Astrocyte (in vitro differentiated cells and primary cell): ENCODE measurements around the gene LRMDA. TPM values are rescaled to one million over a fixed set of nuclear protein-coding genes. Genes with fewer than 3 reads are reported as not detected.

ENCODE experiments used
- DNase-seq: peaks from one replicate; pipeline ENCODE4 v3.0.0-alpha.2; 2010; ENCODE audit warnings: low read depth
- FAIRE-seq: peaks from 2 replicates; lab custom pipeline; 2011; peaks lifted over from hg19 to GRCh38; lab: Jason Lieb, UNC
- H2AFZ ChIP-seq: 2 replicates; pipeline ENCODE4 v1.6.0; 2012; ENCODE audit warnings: low read depth, low read length, inconsistent platforms
- H3K27ac ChIP-seq: 2 replicates; pipeline ENCODE4 v1.5.1; 2011; ENCODE audit warnings: low read depth, low read length, inconsistent platforms
- H3K27me3 ChIP-seq: 2 replicates; pipeline ENCODE4 v1.6.0; 2011; ENCODE audit warnings: low read length, inconsistent platforms; ENCODE audit not compliant: insufficient read depth
- H3K36me3 ChIP-seq: 2 replicates; pipeline ENCODE4 v1.5.1; 2011; ENCODE audit warnings: low read length, inconsistent platforms; ENCODE audit not compliant: insufficient read depth
- H3K4me1 ChIP-seq: 2 replicates; pipeline ENCODE4 v1.5.1; 2011; ENCODE audit warnings: low read length, inconsistent platforms; ENCODE audit not compliant: insufficient read depth
- H3K4me2 ChIP-seq: 2 replicates; pipeline ENCODE4 v1.6.0; 2012; ENCODE audit warnings: low read length, inconsistent platforms
- H3K4me3 ChIP-seq: 2 replicates; pipeline ENCODE4 v1.5.1; 2011; ENCODE audit warnings: low read depth, mild to moderate bottlenecking, low read length, inconsistent platforms; ENCODE audit not compliant: insufficient read depth
- H3K79me2 ChIP-seq: 2 replicates; pipeline ENCODE4 v1.6.0; 2012; ENCODE audit warnings: mild to moderate bottlenecking, low read length, inconsistent platforms; ENCODE audit not compliant: insufficient read depth
- H3K9ac ChIP-seq: 2 replicates; pipeline ENCODE4 v1.6.0; 2012; ENCODE audit warnings: mild to moderate bottlenecking, low read length, inconsistent platforms
- H3K9me3 ChIP-seq: 2 replicates; pipeline ENCODE4 v1.5.1; 2012; ENCODE audit warnings: low read depth, mild to moderate bottlenecking, low read length, inconsistent platforms; ENCODE audit not compliant: insufficient read depth
- H4K20me1 ChIP-seq: 2 replicates; pipeline ENCODE4 v1.6.0; 2012; ENCODE audit warnings: low read length, inconsistent platforms; ENCODE audit not compliant: insufficient read depth
- H3K27ac Mint-ChIP-seq: one replicate; pipeline ENCODE4 v1.8.0; 2021; ENCODE audit warnings: mild to moderate bottlenecking, mixed read lengths; ENCODE audit not compliant: unreplicated experiment
- H3K27me3 Mint-ChIP-seq: one replicate; pipeline ENCODE4 v1.8.0; 2021; ENCODE audit warnings: low read depth, mixed read lengths; ENCODE audit not compliant: unreplicated experiment
- H3K36me3 Mint-ChIP-seq: one replicate; pipeline ENCODE4 v1.8.0; 2021; ENCODE audit warnings: low read depth, mixed read lengths; ENCODE audit not compliant: unreplicated experiment
- H3K4me1 Mint-ChIP-seq: one replicate; pipeline ENCODE4 v1.8.0; 2021; ENCODE audit warnings: low read depth, mixed read lengths; ENCODE audit not compliant: unreplicated experiment
- H3K4me3 Mint-ChIP-seq: one replicate; pipeline ENCODE4 v1.8.0; 2021; ENCODE audit warnings: mild to moderate bottlenecking, moderate library complexity, mixed read lengths; ENCODE audit not compliant: unreplicated experiment
- H3K9me3 Mint-ChIP-seq: one replicate; pipeline ENCODE4 v1.8.0; 2021; ENCODE audit warnings: mild to moderate bottlenecking, mixed read lengths; ENCODE audit not compliant: unreplicated experiment
- CTCF ChIP-seq: IDR thresholded peaks from 2 replicates; pipeline ENCODE4 v1.5.1; 2011; ENCODE audit warnings: low read depth, mild to moderate bottlenecking, inconsistent platforms, low read length, moderate library complexity; ENCODE audit not compliant: insufficient read depth
- EZH2 ChIP-seq: IDR thresholded peaks from 2 replicates; pipeline ENCODE4 v1.6.1; 2012; ENCODE audit warnings: mild to moderate bottlenecking, low read length, inconsistent platforms; ENCODE audit not compliant: insufficient read depth
- total RNA-seq: library from RNA; stranded (reverse); gene quantifications from 2 replicates; pipeline ENCODE4 v1.2.1, GENCODE V29; 2021

The LRMDA gene
- total RNA-seq, 1 donor from 2014 or later = 2.7 TPM

- H3K36me3 ChIP-seq = no peaks in the 10 kb centered on the region
- no peaks in the 10 kb centered on the region for H3K79me2 ChIP-seq
- no peaks in the 10 kb centered on the region for H3K9me3 ChIP-seq
- no peak for FAIRE-seq
- no peak overlapping the region for H3K4me2 ChIP-seq
- Mint-ChIP-seq H3K9me3 (peaks cover 1% of the 10 kb centered on the region), H3K27ac (no peak overlapping the region), H3K27me3 (peaks cover 16% of the 10 kb centered on the region), H3K36me3 (no peaks in the 10 kb centered on the region), H3K4me3 (no peak overlapping the region), H3K4me1 (peaks cover 14% of the 10 kb centered on the region)
- H3K4me3 ChIP-seq = no peak overlapping the region
- no peak overlapping the region for H2AFZ ChIP-seq
- H3K27me3 ChIP-seq = no peaks in the 10 kb centered on the region
- peak overlapping the region; percentile 38 for H3K27ac ChIP-seq
- no peak for TF ChIP-seq CTCF
- TF ChIP-seq EZH2 = no peak
- H3K9ac ChIP-seq = no peak overlapping the region
- H4K20me1 ChIP-seq = no peaks in the 10 kb centered on the region
- DNase-seq = peak; percentile 53
- peaks cover 21% of the 10 kb centered on the region for H3K4me1 ChIP-seq
Observed at GRCh38 chr10:75531571-75532031, 100.2 kb downstream of the LRMDA start.

GRCh38 chr10:75532253-75532924, 101.0 kb downstream of the LRMDA start:
- H3K27ac Mint-ChIP-seq = peak overlapping the region; percentile 38
- H4K20me1 ChIP-seq = no peaks in the 10 kb centered on the region
- no peaks in the 10 kb centered on the region for H3K36me3 Mint-ChIP-seq
- TF ChIP-seq CTCF = no peak
- no peak for TF ChIP-seq EZH2
- H3K36me3 ChIP-seq = no peaks in the 10 kb centered on the region
- H3K4me1 Mint-ChIP-seq = peaks cover 14% of the 10 kb centered on the region
- peak overlapping the region; percentile 53 for H3K4me2 ChIP-seq
- peaks cover 22% of the 10 kb centered on the region for H3K27me3 Mint-ChIP-seq
- peaks cover 1% of the 10 kb centered on the region for H3K9me3 Mint-ChIP-seq
- DNase-seq (peak; percentile 76), FAIRE-seq (no peak)
- H2AFZ ChIP-seq = no peak overlapping the region
- no peaks in the 10 kb centered on the region for H3K9me3 ChIP-seq
- H3K4me3 ChIP-seq = no peak overlapping the region
- H3K9ac ChIP-seq = no peak overlapping the region
- peak overlapping the region; percentile 13 for H3K4me3 Mint-ChIP-seq
- H3K27ac ChIP-seq = peak overlapping the region; percentile 22
- no peaks in the 10 kb centered on the region for H3K27me3 ChIP-seq
- H3K79me2 ChIP-seq = no peaks in the 10 kb centered on the region
- peaks cover 21% of the 10 kb centered on the region for H3K4me1 ChIP-seq

- H3K79me2 ChIP-seq = no peaks in the 10 kb centered on the region
- Mint-ChIP-seq H3K27ac (no peak overlapping the region), H3K27me3 (peaks cover 36% of the 10 kb centered on the region), H3K4me1 (peaks cover 18% of the 10 kb centered on the region), H3K36me3 (no peaks in the 10 kb centered on the region), H3K9me3 (no peaks in the 10 kb centered on the region), H3K4me3 (no peak overlapping the region)
- H4K20me1 ChIP-seq = no peaks in the 10 kb centered on the region
- H3K36me3 ChIP-seq = no peaks in the 10 kb centered on the region
- no peak overlapping the region for H3K27ac ChIP-seq
- DNase-seq (no peak), FAIRE-seq (no peak)
- no peak overlapping the region for H2AFZ ChIP-seq
- H3K9ac ChIP-seq = no peak overlapping the region
- no peaks in the 10 kb centered on the region for H3K27me3 ChIP-seq
- TF ChIP-seq CTCF = no peak
- no peak for TF ChIP-seq EZH2
- no peak overlapping the region for H3K4me3 ChIP-seq
- H3K4me2 ChIP-seq = no peak overlapping the region
- no peaks in the 10 kb centered on the region for H3K9me3 ChIP-seq
- H3K4me1 ChIP-seq = no peaks in the 10 kb centered on the region
Observed at GRCh38 chr10:75538144-75538543, 106.7 kb downstream of the LRMDA start.
